HG03097 (cell line): Measurements from ENCODE around the gene PIK3R5.

Source experiments
- ATAC-seq: cut with Tn5 transposase; IDR thresholded peaks from one replicate; pipeline ENCODE4 v1.9.1; 2021; ENCODE audit not compliant: unreplicated experiment, low FRiP score

PIK3R5 gene

DNA sequence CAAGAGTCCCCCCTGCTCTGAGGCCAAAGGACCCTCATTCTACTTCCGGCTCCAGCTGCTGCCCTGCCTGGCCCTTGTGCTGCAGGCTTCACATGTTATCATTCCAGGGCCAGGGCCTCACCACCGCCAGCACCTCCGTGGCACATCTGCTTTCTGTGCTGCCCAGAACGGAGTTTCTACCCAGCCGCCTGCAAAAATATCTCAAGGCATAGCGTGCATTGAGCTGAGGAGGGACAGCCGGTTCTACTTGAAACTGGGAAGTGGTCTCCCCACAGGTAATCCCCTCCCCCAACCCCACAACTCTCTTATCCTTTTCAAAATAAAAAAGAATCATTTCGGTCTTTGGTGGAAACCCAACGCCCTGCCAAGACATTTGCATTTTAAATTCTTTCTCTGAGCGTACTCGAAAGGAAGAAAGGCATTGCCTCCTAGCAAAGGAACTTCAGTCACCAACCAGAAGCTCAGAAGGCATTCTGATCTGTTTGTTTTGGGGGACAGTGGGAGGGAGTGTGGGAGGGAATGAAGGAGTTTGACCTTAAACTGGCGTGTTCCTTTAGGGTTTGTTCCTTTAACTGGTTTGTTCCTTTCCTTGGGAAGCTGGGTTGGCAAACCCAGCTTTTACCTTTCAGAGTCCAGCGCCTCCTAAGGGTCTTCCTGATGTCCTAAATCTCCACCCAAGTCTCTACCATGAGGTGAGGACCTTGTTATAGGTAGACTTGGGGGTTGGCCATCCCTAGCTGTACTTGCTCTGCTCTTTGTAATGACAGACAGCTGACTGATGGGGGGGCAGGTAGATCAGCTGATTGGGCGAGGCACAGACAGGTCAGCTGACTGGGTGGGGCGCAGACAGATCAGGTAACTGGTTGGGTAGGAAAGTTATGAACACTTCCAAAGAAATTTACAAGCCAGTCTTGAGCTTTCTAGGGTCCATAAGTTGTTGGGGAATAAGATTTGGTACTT, 64.6 kb downstream of the PIK3R5 start:
- ATAC-seq: no peak

GRCh38 chr17:8900207-8900606, 65.3 kb downstream of the PIK3R5 start:
- ATAC-seq: no peak

- ATAC-seq: no peak
Observed at GRCh38 chr17:8898636-8899035, 66.9 kb downstream of the PIK3R5 start.

GRCh38 chr17:8898126-8898525, 67.4 kb downstream of the PIK3R5 start:
- ATAC-seq: no peak

DNA sequence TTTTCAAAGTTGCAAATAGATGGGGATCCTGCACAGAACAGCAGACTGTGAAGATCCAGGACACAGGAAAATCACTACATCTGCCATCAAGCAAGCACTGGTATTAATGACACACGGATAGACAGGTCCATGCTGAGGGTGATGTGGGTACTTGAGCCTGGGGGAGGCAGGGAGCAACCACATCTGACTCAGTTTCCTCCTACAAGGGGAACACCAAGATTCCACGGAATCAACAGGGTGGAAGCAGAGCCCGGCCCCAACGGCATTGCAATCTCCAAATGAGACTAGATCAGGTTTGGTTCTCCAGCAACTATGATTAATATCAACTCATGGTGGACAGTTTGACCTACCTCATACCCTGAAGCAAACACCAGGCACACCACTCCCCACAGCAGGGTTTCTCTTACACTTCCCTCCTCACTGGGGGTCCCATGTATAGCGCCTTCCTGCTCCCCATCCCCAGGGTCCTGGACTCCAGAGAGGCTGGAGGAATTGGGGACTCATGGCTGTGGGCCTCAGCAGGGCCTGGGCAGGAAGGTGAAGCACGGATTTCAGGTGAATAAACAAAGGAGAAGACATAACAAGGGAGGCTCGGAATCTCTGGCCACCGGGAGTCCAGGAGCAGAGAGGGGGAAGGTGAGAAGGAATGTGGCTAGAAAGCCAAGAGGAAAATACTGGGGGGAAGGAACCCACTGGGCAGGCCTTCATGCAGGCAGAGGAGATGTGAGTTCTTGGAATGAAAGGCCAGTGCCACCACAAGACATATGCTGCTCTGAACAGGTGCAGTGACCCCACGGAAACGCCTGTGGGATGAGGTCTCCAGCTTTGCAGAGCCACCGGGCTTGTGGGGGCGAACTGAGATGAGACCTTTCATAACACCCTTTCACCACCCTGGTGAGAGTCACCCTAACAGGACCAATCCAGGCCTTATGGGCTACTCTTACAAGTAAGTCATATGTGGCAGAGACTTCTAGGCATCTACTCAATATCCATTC, 68.6 kb downstream of the PIK3R5 start:
- no peak for ATAC-seq

DNA sequence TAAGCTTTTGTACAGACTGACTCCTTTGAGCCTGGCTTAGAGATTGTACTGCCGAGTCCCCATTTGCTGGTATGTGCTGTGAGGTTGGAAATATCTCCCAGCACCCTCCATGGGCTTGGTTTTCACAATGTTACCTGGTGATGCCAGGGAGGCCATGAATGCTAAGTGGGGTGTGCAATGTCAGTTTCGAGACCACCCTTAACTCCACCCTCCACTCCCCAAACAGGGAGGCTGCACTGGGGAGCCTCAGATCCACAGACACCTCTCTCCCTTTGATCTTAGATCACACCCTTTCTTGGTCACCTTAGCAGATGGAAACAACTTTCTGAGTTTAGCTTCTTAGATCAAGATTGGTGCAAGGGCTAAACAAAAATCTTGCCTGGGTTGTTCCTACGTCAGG, 69.4 kb downstream of the PIK3R5 start:
- ATAC-seq: no peak

DNA sequence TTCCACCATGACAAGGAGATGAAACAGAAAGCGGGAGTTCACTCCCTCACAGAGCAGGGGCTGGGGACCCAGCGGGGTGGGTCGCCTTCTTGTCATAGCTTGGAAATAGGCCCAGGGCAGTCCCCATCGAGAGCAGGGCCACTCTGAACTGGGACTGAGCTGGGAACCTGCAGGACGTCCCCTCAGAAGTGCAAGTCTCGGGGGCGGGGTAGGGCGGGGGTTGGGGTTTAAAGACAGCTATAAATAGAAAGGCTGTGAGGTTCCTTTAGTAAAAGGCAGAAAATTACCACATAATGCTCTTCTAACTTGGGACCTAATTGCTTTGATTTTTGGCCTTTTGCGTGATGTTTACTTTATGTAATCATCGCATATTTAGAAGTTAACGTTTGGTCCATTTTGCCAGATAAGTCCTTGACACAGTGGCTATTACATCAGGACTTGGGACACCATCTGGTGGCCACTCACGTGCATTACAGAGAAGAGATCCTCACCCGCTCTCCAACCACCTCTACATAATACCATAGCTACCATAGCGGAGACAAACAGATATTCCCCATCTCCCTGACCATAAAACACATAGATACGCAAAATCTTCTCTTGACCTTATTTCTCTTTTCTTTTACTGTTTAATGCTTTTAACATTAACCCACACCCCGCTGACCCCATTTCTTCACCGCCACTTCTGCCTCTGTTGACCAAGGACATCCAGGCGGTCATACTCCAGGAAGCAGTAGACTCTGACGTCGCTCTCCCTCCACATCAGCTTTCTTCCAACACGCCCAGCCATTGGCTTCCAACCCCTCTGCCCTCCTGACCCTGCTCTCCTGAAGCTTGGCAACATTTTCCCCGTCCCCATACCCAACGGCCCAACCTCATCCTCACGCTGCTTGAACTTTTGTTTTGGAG, 70.6 kb downstream of the PIK3R5 start:
- no peak for ATAC-seq

GRCh38 chr17:8894202-8894671, 71.3 kb downstream of the PIK3R5 start:
- no peak for ATAC-seq

GRCh38 chr17:8893621-8894201, 71.8 kb downstream of the PIK3R5 start:
- no peak for ATAC-seq

DNA sequence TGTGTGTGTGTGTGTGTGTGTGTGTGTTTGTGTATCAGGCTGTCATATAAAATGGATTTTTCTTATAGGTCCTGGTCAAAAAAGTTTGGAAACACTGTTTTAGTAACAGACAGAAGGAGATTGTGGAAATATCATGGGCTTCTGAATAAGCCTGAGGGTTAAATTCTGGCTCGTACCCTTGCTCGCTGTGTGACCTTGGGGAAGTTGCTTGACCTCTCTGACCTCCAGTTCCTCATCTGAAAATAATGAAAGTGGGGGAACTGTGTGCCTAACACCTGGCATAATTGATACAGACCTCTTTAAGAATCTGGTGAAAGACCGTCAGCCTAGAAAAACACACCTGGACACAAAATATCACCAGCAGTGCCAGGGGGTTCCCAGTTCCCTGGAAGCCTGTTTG, 72.4 kb downstream of the PIK3R5 start:
- ATAC-seq: no peak

DNA sequence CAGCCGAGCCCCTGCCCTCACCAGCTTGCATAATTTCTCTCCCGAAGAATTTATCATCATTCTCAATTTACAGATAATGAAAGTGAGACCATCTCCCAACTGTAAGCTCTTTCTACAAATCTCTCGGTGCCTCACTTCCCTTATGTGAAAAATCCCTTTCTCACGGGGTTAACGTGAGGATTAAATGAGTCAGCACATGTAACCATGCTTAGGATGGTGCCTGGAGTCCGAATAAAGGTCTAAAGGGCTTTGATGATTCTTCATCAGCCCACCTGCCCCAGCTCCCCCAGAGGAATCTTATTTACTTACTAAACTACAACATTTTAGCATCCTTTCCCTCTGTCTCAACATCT, 73.2 kb downstream of the PIK3R5 start:
- no peak for ATAC-seq

DNA sequence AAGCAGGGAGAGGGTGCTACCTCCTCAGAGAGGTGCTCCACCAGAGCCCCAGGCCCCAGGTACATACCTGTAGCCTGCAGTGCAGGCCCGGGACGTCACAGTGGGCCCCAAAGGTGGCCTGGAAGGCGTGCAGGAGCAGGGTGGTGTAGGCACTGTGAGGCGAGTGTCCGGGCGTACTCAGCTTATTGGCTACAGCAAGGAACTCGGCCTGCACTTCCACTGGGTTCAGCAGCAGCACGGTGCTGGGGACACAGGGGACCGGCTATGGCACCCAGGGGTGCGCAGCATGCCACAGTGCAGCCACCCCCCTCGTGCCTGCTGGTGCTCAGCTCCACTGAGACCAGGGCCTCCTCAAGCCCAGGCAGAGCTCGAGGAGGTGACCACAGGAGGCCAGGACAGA, 74.8 kb downstream of the PIK3R5 start:
- ATAC-seq: no peak

- no peak for ATAC-seq
Observed at GRCh38 chr17:8889458-8890210, 75.9 kb downstream of the PIK3R5 start.

DNA sequence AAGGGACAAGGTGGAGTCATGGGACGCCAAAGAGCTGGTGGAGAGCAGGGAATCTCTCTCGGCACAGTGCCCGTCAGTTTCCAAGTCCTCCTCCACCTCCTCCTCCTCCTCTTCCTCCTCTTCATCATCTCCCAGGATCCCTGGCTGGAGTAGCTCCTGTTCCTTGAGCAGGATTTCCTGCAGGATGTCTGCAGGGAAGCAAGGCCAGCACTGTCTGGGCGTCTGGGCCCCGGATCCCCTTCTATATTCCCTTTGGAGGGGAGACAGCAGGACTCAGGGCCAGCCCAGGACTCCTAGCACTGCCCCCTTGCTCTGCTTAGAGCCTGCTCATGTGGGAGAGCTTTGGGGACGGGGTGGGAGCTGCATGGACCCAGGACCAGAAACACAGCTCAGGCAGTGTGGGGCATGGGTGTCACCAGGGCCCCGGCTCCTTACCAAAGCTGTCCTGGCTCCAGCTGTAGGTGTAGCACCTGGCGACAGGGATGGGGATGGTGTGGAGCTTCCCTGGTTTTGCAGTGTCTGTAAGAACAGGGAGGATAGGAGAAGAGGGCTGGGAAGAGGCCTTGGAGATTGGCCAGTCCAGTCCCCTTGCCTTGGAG, 76.7 kb downstream of the PIK3R5 start:
- no peak for ATAC-seq

GRCh38 chr17:8887834-8888703, 77.4 kb downstream of the PIK3R5 start:
- ATAC-seq: no peak

DNA sequence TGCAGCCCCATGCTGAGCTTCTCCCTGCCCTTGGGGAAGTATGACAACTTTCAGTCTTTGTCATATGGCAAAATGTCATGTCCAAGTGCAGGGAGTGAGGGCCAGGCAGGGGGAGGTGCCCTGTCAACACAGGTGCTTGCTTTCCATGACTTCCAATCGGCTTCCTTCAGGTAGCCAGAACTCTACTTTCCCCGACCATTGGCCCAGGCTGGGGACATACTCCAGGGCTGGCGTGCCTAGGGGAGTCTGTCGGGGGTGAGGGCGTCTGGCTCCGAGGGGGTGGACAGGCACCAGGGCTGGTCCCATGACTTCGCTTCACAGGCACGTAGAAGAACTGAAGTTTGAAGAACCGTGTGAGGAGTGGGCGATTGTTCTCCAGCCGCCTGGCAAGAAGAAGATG, 78.2 kb downstream of the PIK3R5 start:
- ATAC-seq: no peak

DNA sequence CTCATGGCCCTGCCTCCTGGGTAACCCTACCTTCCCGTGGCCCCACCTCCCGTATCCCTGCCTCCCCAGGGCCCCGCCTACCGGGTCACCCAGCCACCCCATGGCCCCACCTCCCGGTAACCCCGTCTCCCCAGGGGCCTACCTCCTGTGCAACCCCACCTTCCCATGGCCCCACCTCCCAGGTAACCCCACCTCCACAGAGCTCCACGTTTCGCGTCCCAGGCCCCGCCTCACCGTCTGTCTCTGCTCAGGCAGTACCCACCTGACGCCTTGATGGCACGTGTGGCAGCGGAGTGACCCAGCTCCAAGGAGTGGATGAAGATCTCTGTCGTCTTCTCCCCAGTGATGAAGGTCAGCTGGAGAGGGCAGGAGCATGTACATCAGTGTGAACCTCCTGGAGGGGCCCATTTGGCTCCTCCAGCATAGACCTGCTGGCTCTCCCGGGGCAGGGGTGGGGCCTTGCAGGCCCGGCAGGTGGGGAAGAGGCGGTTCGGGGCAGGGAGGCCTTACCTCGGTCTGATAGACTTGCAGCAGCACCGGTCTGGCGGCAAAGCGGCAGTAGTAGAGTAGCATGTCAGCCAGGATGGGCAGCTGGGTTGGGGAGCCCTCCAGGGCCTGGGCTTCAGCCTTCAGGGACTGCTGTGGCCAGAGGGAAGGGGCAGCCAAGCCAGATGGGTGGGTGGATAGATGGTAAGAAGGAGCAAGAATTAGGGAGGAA, 79.4 kb downstream of the PIK3R5 start:
- ATAC-seq: no peak
